ENCODE results near the gene C5orf24. TPM values are rescaled to one million over a fixed set of nuclear protein-coding genes. Genes with fewer than 3 reads are reported as not detected.
"Not testable (repeated sequence)": the region's sequence is repeated elsewhere in the genome, so short reads cannot be mapped to it uniquely, and the experiment has no call there.

C5orf24 gene
- total RNA-seq, 1 experiment from 2014 or later: 22.5 TPM

DNA sequence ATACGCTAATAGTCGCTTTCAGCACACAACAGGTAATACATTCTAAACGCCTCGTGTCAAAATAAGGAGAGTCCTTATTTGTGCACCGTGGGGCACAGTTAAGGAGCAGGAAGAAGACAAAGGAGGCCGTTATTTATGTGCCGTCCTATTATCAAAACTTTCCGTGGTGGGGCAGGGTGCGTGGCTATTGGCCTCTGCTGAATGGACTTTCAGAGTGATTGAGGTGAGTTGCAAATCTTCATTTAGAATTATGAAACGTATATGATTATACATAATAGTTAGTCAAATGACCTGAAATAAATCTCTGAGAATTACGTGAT, 833 bp downstream of the C5orf24 start:
- Histone ChIP-seq H3K9ac (ENCODE audit: extremely low read depth, insufficient read length, low read length) (peak overlapping the region; percentile 80), H3K79me1 (ENCODE audit: insufficient read depth, low read depth, low read length, poor library complexity, severe bottlenecking) (no peaks in the 10 kb centered on the region), H3K14ac (ENCODE audit: insufficient read depth, low read length) (peak overlapping the region; percentile 54; the same call in 1 of the 2 replicates), H4K91ac (ENCODE audit: insufficient read length, low read depth, low read length) (no peak overlapping the region), H3T11ph (ENCODE audit: low read length) (no peak overlapping the region), H2BK15ac (ENCODE audit: low read depth, low read length) (no peak overlapping the region), H2AFZ (ENCODE audit: low read length) (peak overlapping the region; percentile 7), H2AK5ac (ENCODE audit: insufficient read length, low read length) (no peak overlapping the region), H3K27ac (ENCODE audit: insufficient read length, low read depth, low read length) (no peak overlapping the region), H4K8ac (replicated peaks; ENCODE audit: insufficient read length, low read depth, low read length) (no peak overlapping the region), H3K79me2 (ENCODE audit: insufficient read depth, low read length) (no peaks in the 10 kb centered on the region), H3K4ac (ENCODE audit: low read depth, low read length) (no peak overlapping the region), H2BK5ac (ENCODE audit: insufficient read length, low read length) (no peak overlapping the region), H3K23me2 (ENCODE audit: insufficient read length, low read depth, low read length, poor library complexity, severe bottlenecking) (no peaks in the 10 kb centered on the region), H3K4me2 (ENCODE audit: insufficient read depth, insufficient read length, low read length) (peak overlapping the region; percentile 87), H4K20me1 (ENCODE audit: control insufficient read depth, insufficient read depth, insufficient read length) (no peaks in the 10 kb centered on the region), H4K5ac (ENCODE audit: insufficient read length, low read depth, low read length) (no peak overlapping the region), H3K27me3 (ENCODE audit: insufficient read depth, low read length) (no peaks in the 10 kb centered on the region), H3K23ac (ENCODE audit: insufficient read length, low read depth, low read length) (no peak overlapping the region), H3K18ac (ENCODE audit: insufficient read length, low read depth, low read length) (peak overlapping the region; percentile 22), H2BK120ac (ENCODE audit: low read depth, low read length, poor library complexity, severe bottlenecking) (no peak overlapping the region), H2BK12ac (ENCODE audit: insufficient read length, low read depth, low read length) (no peak overlapping the region), H2BK20ac (ENCODE audit: low read depth, low read length, poor library complexity, severe bottlenecking) (no peak overlapping the region), H3K4me1 (ENCODE audit: insufficient read depth, low read length) (no peaks in the 10 kb centered on the region), H3K9me3 (ENCODE audit: control insufficient read depth, low read depth, low read length) (no peaks in the 10 kb centered on the region), H3K56ac (ENCODE audit: insufficient read length, low read depth, low read length) (no peak overlapping the region)
- Mint-ChIP-seq H3K27ac (peak overlapping the region; percentile 51 to 96 (median 94); a peak in 5 of 7 replicates), H3K9me3 (no peaks in the 10 kb centered on the region), H3K4me3 (peak overlapping the region; percentile 83 to 88), H3K36me3 (ENCODE audit: insufficient read depth in 1 of 3, low read depth in 3 of 3) (peaks cover 0 to 22% (median 8%) of the 10 kb centered on the region in 3 experiments; a peak in 3 of 7 replicates), H3K27me3 (ENCODE audit: low read depth) (no peaks in the 10 kb centered on the region), H3K4me1 (peaks cover 15 to 18% of the 10 kb centered on the region in 2 experiments)
- TF ChIP-seq, protein P1, sequence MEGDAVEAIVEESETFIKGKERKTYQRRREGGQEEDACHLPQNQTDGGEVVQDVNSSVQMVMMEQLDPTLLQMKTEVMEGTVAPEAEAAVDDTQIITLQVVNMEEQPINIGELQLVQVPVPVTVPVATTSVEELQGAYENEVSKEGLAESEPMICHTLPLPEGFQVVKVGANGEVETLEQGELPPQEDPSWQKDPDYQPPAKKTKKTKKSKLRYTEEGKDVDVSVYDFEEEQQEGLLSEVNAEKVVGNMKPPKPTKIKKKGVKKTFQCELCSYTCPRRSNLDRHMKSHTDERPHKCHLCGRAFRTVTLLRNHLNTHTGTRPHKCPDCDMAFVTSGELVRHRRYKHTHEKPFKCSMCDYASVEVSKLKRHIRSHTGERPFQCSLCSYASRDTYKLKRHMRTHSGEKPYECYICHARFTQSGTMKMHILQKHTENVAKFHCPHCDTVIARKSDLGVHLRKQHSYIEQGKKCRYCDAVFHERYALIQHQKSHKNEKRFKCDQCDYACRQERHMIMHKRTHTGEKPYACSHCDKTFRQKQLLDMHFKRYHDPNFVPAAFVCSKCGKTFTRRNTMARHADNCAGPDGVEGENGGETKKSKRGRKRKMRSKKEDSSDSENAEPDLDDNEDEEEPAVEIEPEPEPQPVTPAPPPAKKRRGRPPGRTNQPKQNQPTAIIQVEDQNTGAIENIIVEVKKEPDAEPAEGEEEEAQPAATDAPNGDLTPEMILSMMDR (conservative IDR thresholded peaks at IDR 0.05): no peak
- no CpG with 5 or more reads among the region's 11 CpGs for WGBS (ENCODE audit: extremely low coverage, insufficient read length, low lambda C conversion rate)
- no peak for DNase-seq

DNA sequence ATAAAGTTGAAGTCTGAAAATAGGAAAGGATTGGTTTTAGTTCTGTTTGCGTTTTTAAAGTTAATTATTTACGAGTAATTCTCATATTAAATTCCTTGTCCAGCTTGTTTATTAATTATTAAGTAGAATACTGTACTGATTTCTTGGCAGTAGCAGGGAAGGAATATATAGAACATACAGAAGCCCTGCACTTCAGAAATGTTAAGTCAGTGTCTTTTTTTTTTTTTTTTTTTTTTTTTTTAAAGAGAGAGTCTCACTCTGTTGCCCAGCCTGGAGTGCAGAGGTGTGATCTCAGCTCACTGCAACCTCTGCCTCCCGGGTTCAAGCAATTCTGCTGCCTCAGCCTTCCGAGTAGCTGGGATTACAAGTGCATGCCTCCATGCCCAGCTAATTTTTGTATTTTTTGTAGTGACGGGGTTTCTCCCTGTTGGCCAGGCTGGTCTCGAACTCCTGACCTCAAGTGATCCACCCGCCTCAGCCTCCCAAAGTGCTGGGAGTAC, 3.7 kb downstream of the C5orf24 start:
- H2BK20ac ChIP-seq (ENCODE audit: low read depth, low read length, poor library complexity, severe bottlenecking); H2BK15ac ChIP-seq (ENCODE audit: low read depth, low read length); H3K27me3 Mint-ChIP-seq (ENCODE audit: low read depth); H3T11ph ChIP-seq (ENCODE audit: low read length); H3K9me3 Mint-ChIP-seq; H2BK12ac ChIP-seq (ENCODE audit: insufficient read length, low read depth, low read length); H3K9ac ChIP-seq (ENCODE audit: extremely low read depth, insufficient read length, low read length); H3K4ac ChIP-seq (ENCODE audit: low read depth, low read length); H3K27me3 ChIP-seq (ENCODE audit: insufficient read depth, low read length); H3K79me1 ChIP-seq (ENCODE audit: insufficient read depth, low read depth, low read length, poor library complexity, severe bottlenecking); H3K27ac ChIP-seq (ENCODE audit: insufficient read length, low read depth, low read length); H3K79me2 ChIP-seq (ENCODE audit: insufficient read depth, low read length); H3K4me3 Mint-ChIP-seq; H4K5ac ChIP-seq (ENCODE audit: insufficient read length, low read depth, low read length); H2AFZ ChIP-seq (ENCODE audit: low read length); H4K8ac ChIP-seq (replicated peaks; ENCODE audit: insufficient read length, low read depth, low read length); DNase-seq; H3K56ac ChIP-seq (ENCODE audit: insufficient read length, low read depth, low read length); H2BK120ac ChIP-seq (ENCODE audit: low read depth, low read length, poor library complexity, severe bottlenecking); H4K20me1 ChIP-seq (ENCODE audit: control insufficient read depth, insufficient read depth, insufficient read length); H3K18ac ChIP-seq (ENCODE audit: insufficient read length, low read depth, low read length); H3K23me2 ChIP-seq (ENCODE audit: insufficient read length, low read depth, low read length, poor library complexity, severe bottlenecking); H3K9me3 ChIP-seq (ENCODE audit: control insufficient read depth, low read depth, low read length); H3K4me1 ChIP-seq (ENCODE audit: insufficient read depth, low read length); H2AK5ac ChIP-seq (ENCODE audit: insufficient read length, low read length); H3K4me2 ChIP-seq (ENCODE audit: insufficient read depth, insufficient read length, low read length); H3K23ac ChIP-seq (ENCODE audit: insufficient read length, low read depth, low read length); H4K91ac ChIP-seq (ENCODE audit: insufficient read length, low read depth, low read length); H3K14ac ChIP-seq (ENCODE audit: insufficient read depth, low read length); H2BK5ac ChIP-seq (ENCODE audit: insufficient read length, low read length): not testable (repeated sequence)
- peaks cover 15 to 18% of the 10 kb centered on the region in 2 experiments for H3K4me1 Mint-ChIP-seq
- peaks cover 0 to 31% (median 18%) of the 10 kb centered on the region in 3 experiments; a peak in 5 of 7 replicates for H3K36me3 Mint-ChIP-seq (ENCODE audit: insufficient read depth in 1 of 3, low read depth in 3 of 3)
- H3K27ac Mint-ChIP-seq: peak overlapping the region in 1 of 3 experiments; percentile 67; a peak in 2 of 7 replicates
- no CpG with 5 or more reads among the region's 7 CpGs for WGBS (ENCODE audit: extremely low coverage, insufficient read length, low lambda C conversion rate)

Measured in H9 (cell line).